ENCODE measurements around the gene KRT4.

GRCh38 chr12:52772188-52772587 lies 41.7 kb downstream of the KRT4 start:
- TF ChIP-seq CTCF (conservative IDR thresholded peaks at IDR 0.05 in 1 of 2, IDR thresholded peaks at IDR 0.05 in 1 of 2; ENCODE audit: extremely low read depth in 1 of 2, insufficient read depth in 1 of 2, low read depth in 1 of 2, low read length in 2 of 2) (no peak), EZH2 (IDR thresholded peaks at IDR 0.05; ENCODE audit: borderline replicate concordance, low read length) (no peak)

All from mammary epithelial cell (primary cell).